Peyer's patch (tissue), 4 donors: ENCODE data around the gene CHST11. TPM values are rescaled to one million over a fixed set of nuclear protein-coding genes. Genes with fewer than 3 reads are reported as not detected.

ENCODE experiments used
- DNase-seq, 3 donors: peaks; one replicate each; pipeline ENCODE4 v3.0.0-alpha.2; 2017 to 2019
- H3K27ac ChIP-seq, 4 donors: fragments of 200-600 bp; sonication (generic); one replicate each; pipeline ENCODE4 v1.5.1; 2016 to 2019
- H3K27me3 ChIP-seq, 2 donors: fragments of 200-600 bp; sonication (generic); one replicate each; pipeline ENCODE4 v1.5.1; 2019
- H3K36me3 ChIP-seq, 3 donors: fragments of 200-600 bp; sonication (generic); one replicate each; pipeline ENCODE4 v1.5.1; 2016 to 2019
- H3K4me1 ChIP-seq, 4 donors: fragments of 200-600 bp; sonication (generic); one replicate each; pipeline ENCODE4 v1.5.1; 2016 to 2019
- H3K4me3 ChIP-seq, 4 donors: fragments of 200-600 bp; sonication (generic); 1 replicate in 3 of 4; 2 replicates in 1 of 4; pipeline ENCODE4 v1.5.1; 2016 to 2019; ENCODE audit warnings: mild to moderate bottlenecking in 1 of 4
- H3K9me3 ChIP-seq, 4 donors: fragments of 200-600 bp; sonication (generic); one replicate each; pipeline ENCODE4 v1.5.1; 2016 to 2019; ENCODE audit warnings: mild to moderate bottlenecking in 1 of 4
- CTCF ChIP-seq, 6 experiments: fragments of 450-650 bp in 4 of 6; fragments of 200-600 bp in 2 of 6; sonication (generic) in 1 of 6; IDR thresholded peaks; one replicate each; pipeline ENCODE4 v1.5.1; 2017 to 2019; ENCODE audit warnings: antibody characterized with exemption in 6 of 6, mild to moderate bottlenecking in 3 of 6, moderate library complexity in 1 of 6
- POLR2A ChIP-seq, 2 donors: fragments of 450-650 bp; IDR thresholded peaks; one replicate each; pipeline ENCODE4 v1.5.1; 2017; ENCODE audit warnings: antibody characterized with exemption in 2 of 2, mild to moderate bottlenecking in 2 of 2, moderate library complexity in 2 of 2
- total RNA-seq, 4 donors: library from RNA; depleted of rRNA; stranded (reverse); fragments of >200 nt; gene quantifications; one replicate each; pipeline ENCODE4 v1.1.0, GENCODE V29; 2016

Gene CHST11
- total RNA-seq, 4 donors from 2014 or later: 9.9 to 119 (median 15.6) TPM

- Histone ChIP-seq H3K27ac (no peak overlapping the region), H3K4me1 (no peaks in the 10 kb centered on the region), H3K4me3 (no peak overlapping the region), H3K27me3 (no peaks in the 10 kb centered on the region), H3K9me3 (no peaks in the 10 kb centered on the region), H3K36me3 (no peaks in the 10 kb centered on the region)
- TF ChIP-seq POLR2A (IDR thresholded peaks at IDR 0.05): no peak
- no peak for TF ChIP-seq CTCF (IDR thresholded peaks at IDR 0.05)
- DNase-seq: no peak
These were observed 6.0 kb upstream of the CHST11 start for GRCh38 chr12:104450700-104451099.

DNA sequence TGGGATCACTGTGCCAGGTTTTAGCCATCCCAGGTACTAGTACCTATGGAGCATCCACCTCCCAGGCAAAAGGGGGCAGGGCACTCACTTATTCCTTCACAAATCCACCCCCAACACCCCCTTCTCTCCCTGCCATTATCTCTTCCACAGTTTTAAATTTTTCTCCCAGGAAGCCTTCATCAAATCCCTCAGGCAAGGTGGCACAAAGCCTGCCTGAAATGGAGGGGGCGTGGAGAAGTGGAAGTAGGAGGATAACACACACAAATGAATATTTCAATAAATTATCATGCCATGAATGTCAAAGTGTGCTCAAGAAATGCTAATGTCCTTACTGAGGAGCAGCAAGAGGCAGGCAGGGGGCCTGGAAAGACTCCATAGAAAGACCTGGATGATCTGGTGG lies 4.7 kb upstream of the CHST11 start:
- H3K36me3 ChIP-seq: no peaks in the 10 kb centered on the region
- H3K27ac ChIP-seq: no peak overlapping the region
- no peak overlapping the region for H3K4me3 ChIP-seq
- no peaks in the 10 kb centered on the region for H3K4me1 ChIP-seq
- no peak for DNase-seq
- TF ChIP-seq CTCF (IDR thresholded peaks at IDR 0.05) (no peak), POLR2A (IDR thresholded peaks at IDR 0.05) (no peak)
- no peaks in the 10 kb centered on the region for H3K27me3 ChIP-seq
- no peaks in the 10 kb centered on the region for H3K9me3 ChIP-seq

DNA sequence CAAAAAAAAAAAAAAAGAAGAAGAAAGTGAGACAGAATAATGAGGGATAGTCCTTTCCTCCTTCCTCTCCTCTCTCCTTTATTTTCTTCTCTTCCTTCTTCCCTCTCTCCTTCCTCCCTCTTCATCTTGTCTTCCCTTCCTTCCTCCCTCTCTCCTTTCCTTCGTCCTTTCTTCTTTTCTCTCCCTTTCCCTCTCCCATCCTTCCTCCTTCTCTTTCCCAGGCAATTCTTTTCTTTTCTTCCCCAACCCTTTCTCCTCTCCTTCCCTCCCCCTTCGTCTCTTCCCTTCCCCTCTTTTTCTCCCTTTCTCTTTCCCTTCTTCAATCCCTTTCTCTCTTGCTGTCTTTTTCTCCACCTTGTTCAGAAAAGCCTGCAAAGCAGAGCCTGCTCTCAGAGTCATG lies 3.6 kb upstream of the CHST11 start:
- Histone ChIP-seq H3K27me3 (no peaks in the 10 kb centered on the region), H3K27ac (no peak overlapping the region), H3K9me3 (no peaks in the 10 kb centered on the region), H3K4me1 (no peaks in the 10 kb centered on the region), H3K36me3 (no peaks in the 10 kb centered on the region), H3K4me3 (no peak overlapping the region)
- no peak for TF ChIP-seq POLR2A (IDR thresholded peaks at IDR 0.05)
- no peak for TF ChIP-seq CTCF (IDR thresholded peaks at IDR 0.05)
- DNase-seq: no peak

- Histone ChIP-seq H3K27me3 (no peaks in the 10 kb centered on the region), H3K36me3 (no peaks in the 10 kb centered on the region), H3K27ac (no peak overlapping the region), H3K9me3 (no peaks in the 10 kb centered on the region), H3K4me3 (no peak overlapping the region), H3K4me1 (peaks cover 0 to under 1% (median 0%) of the 10 kb centered on the region in 4 donors)
- DNase-seq: no peak
- TF ChIP-seq POLR2A (IDR thresholded peaks at IDR 0.05) (no peak), CTCF (IDR thresholded peaks at IDR 0.05) (no peak)
These were observed 1.8 kb upstream of the CHST11 start for GRCh38 chr12:104454997-104455396.

GRCh38 chr12:104455578-104456416 lies 951 bp upstream of the CHST11 start:
- Histone ChIP-seq H3K9me3 (no peaks in the 10 kb centered on the region), H3K27ac (peak overlapping the region; percentile 79 to 97 (median 84)), H3K27me3 (no peaks in the 10 kb centered on the region), H3K4me3 (peak overlapping the region; percentile 66 to 99 (median 73)), H3K36me3 (no peaks in the 10 kb centered on the region), H3K4me1 (peaks cover 0 to 7% (median 0%) of the 10 kb centered on the region in 4 donors)
- TF ChIP-seq POLR2A (IDR thresholded peaks at IDR 0.05) (no peak), CTCF (IDR thresholded peaks at IDR 0.05) (no peak)
- no peak for DNase-seq
